Activated T-cell treated with anti-CD3 and anti-CD28 coated beads, Interleukin-2, amount 50 U/mL, for 24 hours (primary cell): ENCODE results near the gene ZCCHC7.

Source experiments
- DNase-seq: peaks from one replicate; pipeline ENCODE4 v3.0.0-alpha.2; 2020
- H3K27ac Mint-ChIP-seq: 2 replicates; pipeline ENCODE4 v1.8.0; 2020; ENCODE audit warnings: mild to moderate bottlenecking, mixed read lengths
- H3K27me3 Mint-ChIP-seq: 2 replicates; pipeline ENCODE4 v1.8.0; 2020; ENCODE audit warnings: mixed read lengths
- H3K36me3 Mint-ChIP-seq: 2 replicates; pipeline ENCODE4 v1.8.0; 2020; ENCODE audit warnings: low read depth, mixed read lengths
- H3K4me1 Mint-ChIP-seq: 2 replicates; pipeline ENCODE4 v1.8.0; 2020; ENCODE audit warnings: low read depth, mixed read lengths
- H3K4me3 Mint-ChIP-seq: 2 replicates; pipeline ENCODE4 v1.8.0; 2020; ENCODE audit warnings: mild to moderate bottlenecking, moderate library complexity, mixed read lengths
- H3K9me3 Mint-ChIP-seq: 2 replicates; pipeline ENCODE4 v1.8.0; 2020; ENCODE audit warnings: mixed read lengths

ZCCHC7 gene

GRCh38 chr9:37406603-37407401 is 286.4 kb downstream of the ZCCHC7 start:
- H3K9me3 Mint-ChIP-seq, result no peaks in the 10 kb centered on the region
- no peak overlapping the region for H3K27ac Mint-ChIP-seq
- no peak for DNase-seq
- no peaks in the 10 kb centered on the region for H3K36me3 Mint-ChIP-seq
- no peak overlapping the region for H3K4me3 Mint-ChIP-seq
- H3K27me3 Mint-ChIP-seq, result no peaks in the 10 kb centered on the region
- peaks cover 35% of the 10 kb centered on the region for H3K4me1 Mint-ChIP-seq

GRCh38 chr9:37407468-37407867 is 287.1 kb downstream of the ZCCHC7 start:
- no peak overlapping the region for H3K27ac Mint-ChIP-seq
- no peak for DNase-seq
- H3K4me1 Mint-ChIP-seq, result peaks cover 38% of the 10 kb centered on the region
- no peak overlapping the region for H3K4me3 Mint-ChIP-seq
- no peaks in the 10 kb centered on the region for H3K36me3 Mint-ChIP-seq
- no peaks in the 10 kb centered on the region for H3K27me3 Mint-ChIP-seq
- no peaks in the 10 kb centered on the region for H3K9me3 Mint-ChIP-seq
